Measurements from ENCODE around the gene RREB1.

- TF ChIP-seq EZH2 (IDR thresholded peaks at IDR 0.05; ENCODE audit: borderline replicate concordance, low read depth, low read length, severe bottlenecking) (no peak), CTCF (IDR thresholded peaks at IDR 0.05; ENCODE audit: extremely low read depth in 1 of 2, insufficient read depth in 1 of 2, low read depth in 1 of 2, low read length in 2 of 2) (no peak), POLR2A (IDR thresholded peaks at IDR 0.05; ENCODE audit: low read depth, low read length) (no peak), MAX (IDR thresholded peaks at IDR 0.05; ENCODE audit: insufficient read depth, insufficient read length) (no peak), MYC (IDR thresholded peaks at IDR 0.05; ENCODE audit: low read depth, low read length) (no peak), POLR2AphosphoS5 (IDR thresholded peaks at IDR 0.05; ENCODE audit: insufficient read depth, low read depth, low read length) (no peak), FOS (IDR thresholded peaks at IDR 0.05; ENCODE audit: borderline replicate concordance, insufficient read depth, low read length) (no peak), JUN (IDR thresholded peaks at IDR 0.05; ENCODE audit: borderline replicate concordance, insufficient read depth, insufficient read length, low read depth) (no peak), GATA2 (IDR thresholded peaks at IDR 0.05; ENCODE audit: insufficient read depth, insufficient read length, low read depth, low read length) (no peak)
Measured at GRCh38 chr6:7147051-7147671, 39.4 kb downstream of the RREB1 start.

Measured in endothelial cell of umbilical vein (primary cell).